Testis (tissue), 3 donors: Measurements from ENCODE around the gene ITPKB. TPM values are rescaled to one million over a fixed set of nuclear protein-coding genes. Genes with fewer than 3 reads are reported as not detected.

Experiments
- DNase-seq: peaks from one replicate; pipeline ENCODE4 v3.0.0-alpha.2; 2019
- H3K27ac ChIP-seq, 2 donors: fragments of 200-600 bp; sonication (generic); one replicate each; pipeline ENCODE4 v1.5.1; 2019
- H3K27me3 ChIP-seq: fragments of 200-600 bp; sonication (generic); one replicate; pipeline ENCODE4 v1.5.1; 2019
- H3K36me3 ChIP-seq: fragments of 200-600 bp; sonication (generic); one replicate; pipeline ENCODE4 v1.5.1; 2017; ENCODE audit warnings: low read depth; ENCODE audit errors: missing control alignments
- H3K4me1 ChIP-seq: fragments of 200-600 bp; sonication (generic); one replicate; pipeline ENCODE4 v1.5.1; 2019
- H3K4me3 ChIP-seq, 2 donors: fragments of 200-600 bp; sonication (generic); one replicate each; pipeline ENCODE4 v1.5.1; 2017 to 2019
- H3K9me3 ChIP-seq: fragments of 200-600 bp; sonication (generic); one replicate; pipeline ENCODE4 v1.5.1; 2017
- CTCF ChIP-seq, 3 experiments: fragments of 450-650 bp in 2 of 3; fragments of 200-600 bp in 1 of 3; sonication (generic) in 1 of 3; IDR thresholded peaks; one replicate each; pipeline ENCODE4 v1.5.1; 2016 to 2019; ENCODE audit warnings: antibody characterized with exemption in 3 of 3, mild to moderate bottlenecking in 2 of 3, moderate library complexity in 1 of 3
- POLR2A ChIP-seq: fragments of 450-650 bp; IDR thresholded peaks from one replicate; pipeline ENCODE4 v1.6.1; 2017; ENCODE audit warnings: antibody characterized with exemption, mild to moderate bottlenecking, moderate library complexity
- WGBS, 2 donors: methylation state at CpG; one replicate each; pipeline ENCODE4 v1.1.5; 2018; 5-methylcytosine and 5-hydroxymethylcytosine counted together
- intact Hi-C: fragments of 100-400 bp; cut with DNase I; formaldehyde crosslinking; loops from one replicate; pipeline ENCODE4 v1.15.1; 2023; ENCODE audit warnings: low total_unique reads
- polyA plus RNA-seq: library from polyadenylated mRNA; stranded (reverse); fragments of 350-450 nt; fragmentation: Illumina TruSeq; extraction: RNeasy Lipid Tissue Mini Kit (QIAGEN cat#74804); gene quantifications from one replicate; pipeline ENCODE4 v1.2.3, GENCODE V29; 2014; ENCODE audit warnings: low read depth, low replicate concordance; ENCODE audit not compliant: insufficient read depth
- total RNA-seq, 2 donors: library from RNA; depleted of rRNA; stranded (reverse); fragments of >200 nt; gene quantifications; one replicate each; pipeline ENCODE4 v1.2.3, GENCODE V29; 2016

ITPKB gene
- total and polyA plus RNA-seq, 3 donors from 2014 or later = 11.4 to 18.0 (median 13.5) TPM

- H3K9me3 ChIP-seq = no peaks in the 10 kb centered on the region
- intact Hi-C loops = loop anchor here (10.0 kb wide), 1 partner anchor 95 kb away; no protein-coding TSS in a partner anchor
- 61 to 69% methylated on average over 3 of the region's 3 CpGs for WGBS, 2 donors
- TF ChIP-seq POLR2A (no peak), CTCF (IDR thresholded peaks at IDR 0.05) (no peak)
- H3K27me3 ChIP-seq = no peaks in the 10 kb centered on the region
- H3K27ac ChIP-seq = peak overlapping the region in 1 of 2 donors; percentile 80
- H3K4me3 ChIP-seq = peak overlapping the region; percentile 10 to 80
- H3K36me3 ChIP-seq = no peaks in the 10 kb centered on the region
- H3K4me1 ChIP-seq = peaks cover 20% of the 10 kb centered on the region
- DNase-seq = no peak
These were observed 599 bp upstream of the ITPKB start for GRCh38 chr1:226739696-226740065.

GRCh38 chr1:226738421-226738994, 574 bp downstream of the ITPKB start:
- peak; percentile 32 for DNase-seq

GRCh38 chr1:226737819-226738420, 1.2 kb downstream of the ITPKB start:
- WGBS, 2 donors = 1% methylated on average over 22 to 34 of the region's 49 CpGs
- peak; percentile 57 for DNase-seq
- Histone ChIP-seq H3K27ac (peak overlapping the region; percentile 80 to 87), H3K27me3 (no peaks in the 10 kb centered on the region), H3K36me3 (no peaks in the 10 kb centered on the region), H3K4me3 (peak overlapping the region; percentile 63 to 80), H3K9me3 (no peaks in the 10 kb centered on the region), H3K4me1 (peaks cover 20% of the 10 kb centered on the region)
- no peak for TF ChIP-seq CTCF (IDR thresholded peaks at IDR 0.05)
- intact Hi-C loops = loop anchor here (10.0 kb wide), 1 partner anchor 93 kb away; no protein-coding TSS in a partner anchor

More at GRCh38 chr1:226738421-226738994, 574 bp downstream of the ITPKB start:
- no peaks in the 10 kb centered on the region for H3K27me3 ChIP-seq
- intact Hi-C loops = loop anchor here (10.0 kb wide), 1 partner anchor 94 kb away; no protein-coding TSS in a partner anchor
- peak overlapping the region; percentile 63 to 80 for H3K4me3 ChIP-seq
- H3K9me3 ChIP-seq = no peaks in the 10 kb centered on the region
- H3K36me3 ChIP-seq = no peaks in the 10 kb centered on the region
- H3K4me1 ChIP-seq = peaks cover 20% of the 10 kb centered on the region
- TF ChIP-seq POLR2A (no peak), CTCF (IDR thresholded peaks at IDR 0.05) (no peak)
- 1% methylated on average over 9 to 48 of the region's 52 CpGs for WGBS, 2 donors
- peak overlapping the region; percentile 80 to 87 for H3K27ac ChIP-seq

GRCh38 chr1:226736908-226737818, 1.9 kb downstream of the ITPKB start:
- TF ChIP-seq CTCF (IDR thresholded peaks at IDR 0.05) = no peak
- TF ChIP-seq POLR2A = no peak
- Histone ChIP-seq H3K27me3 (no peaks in the 10 kb centered on the region), H3K27ac (peak overlapping the region; percentile 80 to 87), H3K9me3 (no peaks in the 10 kb centered on the region), H3K4me3 (peak overlapping the region; percentile 63 to 80), H3K36me3 (no peaks in the 10 kb centered on the region), H3K4me1 (peaks cover 20% of the 10 kb centered on the region)
- DNase-seq = peak; percentile 58
- WGBS, 2 donors = 0 to 18% methylated on average over 9 to 79 of the region's 89 CpGs
- intact Hi-C loops = loop anchor here (10.0 kb wide), 1 partner anchor 92 kb away; no protein-coding TSS in a partner anchor
